Measurements from ENCODE around the gene EXOC3.

DNA sequence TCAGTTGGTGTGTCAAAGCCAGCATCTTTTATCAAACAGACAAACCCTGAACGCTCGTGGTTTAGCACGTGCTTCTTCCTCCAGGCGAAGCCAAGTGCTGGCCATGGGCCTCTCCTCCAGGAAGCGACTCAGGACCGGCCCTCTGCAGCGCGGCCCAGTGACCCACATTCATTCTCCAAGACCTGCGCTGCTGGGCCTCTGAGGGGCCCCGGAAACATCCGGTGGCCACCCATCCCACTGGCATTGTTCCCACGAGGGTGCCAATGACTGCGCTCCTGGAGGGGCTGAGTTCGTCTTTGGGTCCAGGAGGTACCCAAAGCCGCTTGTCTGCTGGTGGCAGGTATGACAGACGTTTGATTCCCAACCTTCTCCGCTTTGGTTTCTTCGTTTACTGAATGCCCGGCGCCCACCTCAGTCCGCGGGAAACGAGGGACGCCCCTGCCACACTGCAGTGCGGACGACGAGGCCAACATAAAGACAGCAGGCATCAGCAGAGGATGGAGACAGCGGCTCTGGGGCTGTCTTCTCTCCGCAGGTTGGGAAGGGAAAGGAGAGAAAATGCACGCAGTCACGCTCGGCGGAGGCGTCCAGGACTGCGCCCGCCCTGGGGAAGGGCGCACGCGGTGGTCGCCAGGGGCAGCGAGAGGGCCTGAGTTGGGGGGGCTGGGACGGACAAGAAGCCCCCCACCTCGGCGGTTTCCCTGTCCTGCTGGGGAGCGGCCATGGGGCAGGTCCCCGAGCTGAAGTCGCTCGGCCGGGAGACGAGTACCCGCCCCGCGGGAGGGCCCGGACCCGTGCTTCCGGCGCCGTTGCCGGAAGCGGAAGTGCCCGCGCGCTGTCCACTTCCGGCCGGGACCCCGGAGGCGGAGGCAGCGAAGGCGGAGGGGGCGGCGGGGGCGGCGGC lies at the start of gene EXOC3:
- TF ChIP-seq, protein P1, sequence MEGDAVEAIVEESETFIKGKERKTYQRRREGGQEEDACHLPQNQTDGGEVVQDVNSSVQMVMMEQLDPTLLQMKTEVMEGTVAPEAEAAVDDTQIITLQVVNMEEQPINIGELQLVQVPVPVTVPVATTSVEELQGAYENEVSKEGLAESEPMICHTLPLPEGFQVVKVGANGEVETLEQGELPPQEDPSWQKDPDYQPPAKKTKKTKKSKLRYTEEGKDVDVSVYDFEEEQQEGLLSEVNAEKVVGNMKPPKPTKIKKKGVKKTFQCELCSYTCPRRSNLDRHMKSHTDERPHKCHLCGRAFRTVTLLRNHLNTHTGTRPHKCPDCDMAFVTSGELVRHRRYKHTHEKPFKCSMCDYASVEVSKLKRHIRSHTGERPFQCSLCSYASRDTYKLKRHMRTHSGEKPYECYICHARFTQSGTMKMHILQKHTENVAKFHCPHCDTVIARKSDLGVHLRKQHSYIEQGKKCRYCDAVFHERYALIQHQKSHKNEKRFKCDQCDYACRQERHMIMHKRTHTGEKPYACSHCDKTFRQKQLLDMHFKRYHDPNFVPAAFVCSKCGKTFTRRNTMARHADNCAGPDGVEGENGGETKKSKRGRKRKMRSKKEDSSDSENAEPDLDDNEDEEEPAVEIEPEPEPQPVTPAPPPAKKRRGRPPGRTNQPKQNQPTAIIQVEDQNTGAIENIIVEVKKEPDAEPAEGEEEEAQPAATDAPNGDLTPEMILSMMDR (IDR thresholded peaks at IDR 0.05) = no peak
- TF ChIP-seq POLR2A (IDR thresholded peaks at IDR 0.05) = peak in 1 of 2 donors; percentile 10
